K562 (cell line): ENCODE results near the gene CDC45. TPM values are rescaled to one million over a fixed set of nuclear protein-coding genes. Genes with fewer than 3 reads are reported as not detected.

Experiments
- ARID2 ChIP-seq: fragments of 450-650 bp; IDR thresholded peaks from 2 replicates; pipeline ENCODE4 v1.6.1; 2017; ENCODE audit warnings: antibody characterized with exemption, mild to moderate bottlenecking
- BCLAF1 ChIP-seq, 2 experiments: fragments of 450-650 bp in 1 of 2; IDR thresholded peaks; 2 replicates each; pipeline ENCODE4 v1.6.1; 2011 to 2017; ENCODE audit warnings: low read depth in 2 of 2, antibody characterized with exemption in 1 of 2, borderline replicate concordance in 1 of 2, low read length in 1 of 2, mild to moderate bottlenecking in 1 of 2, mixed read lengths in 1 of 2; ENCODE audit not compliant: control insufficient read depth in 1 of 2
- CBX2 ChIP-seq: fragments of 200-600 bp; sonication (generic); IDR thresholded peaks from one replicate; pipeline ENCODE4 v1.6.1; 2012; ENCODE audit warnings: mild to moderate bottlenecking, low read length, inconsistent platforms; ENCODE audit not compliant: insufficient read depth, poor library complexity, severe bottlenecking
- CBX3 ChIP-seq, 2 experiments: IDR thresholded peaks; 1 replicate in 1 of 2; 2 replicates in 1 of 2; pipeline ENCODE4 v1.6.1; 2012; ENCODE audit warnings: inconsistent platforms in 2 of 2, low read length in 2 of 2, borderline replicate concordance in 1 of 2, control low read depth in 1 of 2
- CHCHD3 ChIP-seq: fragments of 250-450 bp; sonication (Bioruptor Pico); IDR thresholded peaks from 2 replicates; pipeline ENCODE4 v2.1.2; 2022; ENCODE audit warnings: mild to moderate bottlenecking
- ETV6 ChIP-seq, 3 experiments: fragments of 150-350 bp in 1 of 3; sonication (generic) in 1 of 3; formaldehyde crosslinking in 1 of 3; IDR thresholded peaks; 2 replicates each; pipeline versions ENCODE4 v1.6.1 to v1.8.0; 2014 to 2022; ENCODE audit warnings: borderline replicate concordance in 2 of 3, low read depth in 2 of 3, antibody characterized with exemption in 1 of 3, low read length in 1 of 3, mild to moderate bottlenecking in 1 of 3, missing genetic modification reagents in 1 of 3
- GATA2 ChIP-seq: sonication (generic); formaldehyde crosslinking; IDR thresholded peaks from 2 replicates; pipeline ENCODE4 v1.4.0; 2020; ENCODE audit warnings: mild to moderate bottlenecking, missing genetic modification reagents
- GTF2B ChIP-seq: IDR thresholded peaks from 2 replicates; pipeline ENCODE4 v1.6.1; 2011; ENCODE audit not compliant: insufficient read length; ENCODE audit errors: extremely low read depth
- HDAC6 ChIP-seq: IDR thresholded peaks from 2 replicates; pipeline ENCODE4 v1.6.1; 2012; ENCODE audit warnings: low read depth, mild to moderate bottlenecking, control low read depth, inconsistent platforms, low read length, moderate library complexity
- HOXB6 ChIP-seq: fragments of 250-450 bp; sonication (Bioruptor Pico); IDR thresholded peaks from 2 replicates; pipeline ENCODE4 v1.5.1; 2022; ENCODE audit warnings: mild to moderate bottlenecking, borderline replicate concordance
- SUPT5H ChIP-seq: fragments of 450-650 bp; IDR thresholded peaks from 2 replicates; pipeline ENCODE4 v1.6.1; 2016
- ZNF121 ChIP-seq: sonication (generic); formaldehyde crosslinking; conservative IDR thresholded peaks from 2 replicates; pipeline ENCODE4 v1.8.0; 2022; ENCODE audit warnings: missing genetic modification reagents
- ZNF253 ChIP-seq: fragments of 250-450 bp; sonication (Bioruptor Pico); conservative IDR thresholded peaks from 2 replicates; pipeline ENCODE4 v1.6.1; 2021; ENCODE audit warnings: mild to moderate bottlenecking
- ZNF507 ChIP-seq: conservative IDR thresholded peaks from 2 replicates; pipeline ENCODE4 v1.6.1; 2017; ENCODE audit warnings: missing genetic modification characterization, missing compliant biosample characterization
- ZNF644 ChIP-seq: fragments of 200-800 bp; sonication (Bioruptor generic); IDR thresholded peaks from 2 replicates; pipeline ENCODE4 v1.6.1; 2016; ENCODE audit warnings: low read depth, missing genetic modification characterization, missing compliant biosample characterization
- ZNF780A ChIP-seq: fragments of 250-450 bp; sonication (Bioruptor Pico); IDR thresholded peaks from 2 replicates; pipeline ENCODE4 v1.5.0; 2021; ENCODE audit warnings: mild to moderate bottlenecking
- ZSCAN32 ChIP-seq: fragments of 450-650 bp; formaldehyde crosslinking; IDR thresholded peaks from 2 replicates; pipeline ENCODE4 v1.4.0; 2020; ENCODE audit warnings: mild to moderate bottlenecking, moderate library complexity
- ZZZ3 ChIP-seq: fragments of 450-650 bp; IDR thresholded peaks from 2 replicates; pipeline ENCODE4 v1.6.1; 2016; ENCODE audit warnings: antibody characterized with exemption, mild to moderate bottlenecking, moderate library complexity
- polyA plus RNA-seq, 8 experiments: library from polyadenylated mRNA; depleted of rRNA in 4 of 8; stranded (reverse) in 5 of 8; unstranded in 3 of 8; fragments of >200 nt; fragmentation: Nextera tagmentation in 2 of 8; fragmentation: Illumina TruSeq in 1 of 8; extraction: Ambion mirVana in 2 of 8; extraction: Trizol in 1 of 8; gene quantifications; 2 replicates each; pipeline versions ENCODE4 v1.2.1 to v1.2.3, GENCODE V29; 2011 to 2014; ENCODE audit warnings: inconsistent platforms in 1 of 8, missing spikeins in 1 of 8
- total RNA-seq, 7 experiments: library from RNA; depleted of rRNA in 6 of 7; stranded (reverse); fragments of >200 nt in 6 of 7; fragmentation: Illumina TruSeq in 2 of 7; extraction: Trizol in 2 of 7; gene quantifications; 2 replicates each; pipeline versions ENCODE4 v1.2.1 to v1.2.3, GENCODE V29; 2011 to 2021; ENCODE audit warnings: low replicate concordance in 1 of 7

The CDC45 gene
- total and polyA plus RNA-seq, 9 of the 15 experiments (the other 6 are each of a cell fraction or from before 2014, with no cell fraction given), result 251 to 580 (median 410) TPM

GRCh38 chr22:19461506-19461905 lies 18.2 kb upstream of the CDC45 start (continued):
- no peak for TF ChIP-seq ETV6 (IDR thresholded peaks at IDR 0.05; ENCODE audit: borderline replicate concordance in 1 of 2, low read depth in 2 of 2, low read length in 1 of 2)
- no peak for TF ChIP-seq ETV6 (CRISPR knock-in tag; IDR thresholded peaks at IDR 0.05; ENCODE audit: borderline replicate concordance)
- TF ChIP-seq BCLAF1 (IDR thresholded peaks at IDR 0.05; ENCODE audit: borderline replicate concordance in 1 of 2, control insufficient read depth in 1 of 2, low read depth in 2 of 2, low read length in 1 of 2), result no peak
- TF ChIP-seq GATA2 (CRISPR knock-in tag), result no peak
- no peak for TF ChIP-seq ZZZ3
- TF ChIP-seq HOXB6, result 0 out of 2 replicates have a peak, but pooled peaks have one; percentile 51
- 0 out of 2 replicates have a peak, but pooled peaks have one; percentile 66 for TF ChIP-seq ZNF253 (CRISPR knock-in tag)
- TF ChIP-seq ZNF780A (CRISPR knock-in tag), result no peak
- no peak for TF ChIP-seq HDAC6
- no peak for TF ChIP-seq ZNF507 (tag)
- TF ChIP-seq CBX2, result no peak
- TF ChIP-seq GTF2B, result no peak
- TF ChIP-seq CHCHD3, result no peak
- TF ChIP-seq SUPT5H, result 0 out of 2 replicates have a peak, but pooled peaks have one; percentile 3
- no peak for TF ChIP-seq ZSCAN32 (CRISPR knock-in tag)
- TF ChIP-seq ARID2, result no peak
- TF ChIP-seq CBX3 (IDR thresholded peaks at IDR 0.05; ENCODE audit: borderline replicate concordance in 1 of 2, low read length in 2 of 2), result no peak
- no peak for TF ChIP-seq ZNF644 (tag)
- no peak for TF ChIP-seq ZNF121
